ENCODE measurements around the gene ALOX5AP. TPM values are rescaled to one million over a fixed set of nuclear protein-coding genes. Genes with fewer than 3 reads are reported as not detected.
"Not testable (repeated sequence)": the region's sequence is repeated elsewhere in the genome, so short reads cannot be mapped to it uniquely, and the experiment has no call there.

ALOX5AP gene
- total and polyA plus RNA-seq, 12 donors: 2.8 to 122 (median 39.8) TPM

DNA sequence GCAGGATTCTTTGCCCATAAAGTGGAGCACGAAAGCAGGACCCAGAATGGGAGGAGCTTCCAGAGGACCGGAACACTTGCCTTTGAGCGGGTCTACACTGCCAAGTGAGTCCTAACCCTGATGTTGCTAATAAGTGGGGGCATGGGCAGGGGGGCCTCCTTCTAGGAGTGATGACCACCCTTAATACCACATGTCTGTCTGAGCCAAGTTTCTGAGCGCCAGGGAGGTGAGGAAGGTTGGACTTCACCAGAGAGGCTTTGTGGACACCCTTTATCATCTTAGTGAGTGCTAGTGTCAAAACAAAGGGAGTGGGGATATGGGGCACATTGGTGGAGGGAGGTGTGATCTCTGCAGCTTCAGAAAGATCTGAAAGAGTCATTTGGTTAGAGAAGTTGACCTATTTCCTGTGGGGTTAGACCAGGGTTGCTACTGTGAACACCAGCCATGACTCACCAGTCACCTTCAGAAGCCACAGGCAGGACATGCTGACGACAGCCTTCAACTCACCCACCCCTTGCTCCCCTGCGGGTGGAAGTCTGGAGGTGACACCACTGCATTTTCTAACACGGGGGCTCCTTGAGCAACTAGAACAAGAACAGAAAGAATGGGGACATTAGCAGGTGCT, 8.8 kb downstream of the ALOX5AP start:
- 42 to 55% (median 53%) methylated on average over 6 to 7 of the region's 7 CpGs for WGBS, 4 donors
- H3K27ac ChIP-seq: peak overlapping the region in 4 of 5 donors; percentile 42 to 87 (median 58)
- intact Hi-C loops (cut with DNase I): no loop called here
- peak; percentile 55 to 80 (median 70) for DNase-seq
- H3K4me3 ChIP-seq: no peak overlapping the region
- no peaks in the 10 kb centered on the region for H3K27me3 ChIP-seq
- peaks cover 18 to 50% of the 10 kb centered on the region in 2 donors for H3K4me1 ChIP-seq (replicated peaks in 1 of 2)
- no peaks in the 10 kb centered on the region for H3K9me3 ChIP-seq (replicated peaks in 1 of 3)
- no peak for TF ChIP-seq POLR2A (IDR thresholded peaks at IDR 0.05)
- TF ChIP-seq, protein P1, sequence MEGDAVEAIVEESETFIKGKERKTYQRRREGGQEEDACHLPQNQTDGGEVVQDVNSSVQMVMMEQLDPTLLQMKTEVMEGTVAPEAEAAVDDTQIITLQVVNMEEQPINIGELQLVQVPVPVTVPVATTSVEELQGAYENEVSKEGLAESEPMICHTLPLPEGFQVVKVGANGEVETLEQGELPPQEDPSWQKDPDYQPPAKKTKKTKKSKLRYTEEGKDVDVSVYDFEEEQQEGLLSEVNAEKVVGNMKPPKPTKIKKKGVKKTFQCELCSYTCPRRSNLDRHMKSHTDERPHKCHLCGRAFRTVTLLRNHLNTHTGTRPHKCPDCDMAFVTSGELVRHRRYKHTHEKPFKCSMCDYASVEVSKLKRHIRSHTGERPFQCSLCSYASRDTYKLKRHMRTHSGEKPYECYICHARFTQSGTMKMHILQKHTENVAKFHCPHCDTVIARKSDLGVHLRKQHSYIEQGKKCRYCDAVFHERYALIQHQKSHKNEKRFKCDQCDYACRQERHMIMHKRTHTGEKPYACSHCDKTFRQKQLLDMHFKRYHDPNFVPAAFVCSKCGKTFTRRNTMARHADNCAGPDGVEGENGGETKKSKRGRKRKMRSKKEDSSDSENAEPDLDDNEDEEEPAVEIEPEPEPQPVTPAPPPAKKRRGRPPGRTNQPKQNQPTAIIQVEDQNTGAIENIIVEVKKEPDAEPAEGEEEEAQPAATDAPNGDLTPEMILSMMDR (IDR thresholded peaks at IDR 0.05): peak in 1 of 6 experiments; percentile 3
- no peaks in the 10 kb centered on the region for H3K36me3 ChIP-seq (replicated peaks in 1 of 2)

DNA sequence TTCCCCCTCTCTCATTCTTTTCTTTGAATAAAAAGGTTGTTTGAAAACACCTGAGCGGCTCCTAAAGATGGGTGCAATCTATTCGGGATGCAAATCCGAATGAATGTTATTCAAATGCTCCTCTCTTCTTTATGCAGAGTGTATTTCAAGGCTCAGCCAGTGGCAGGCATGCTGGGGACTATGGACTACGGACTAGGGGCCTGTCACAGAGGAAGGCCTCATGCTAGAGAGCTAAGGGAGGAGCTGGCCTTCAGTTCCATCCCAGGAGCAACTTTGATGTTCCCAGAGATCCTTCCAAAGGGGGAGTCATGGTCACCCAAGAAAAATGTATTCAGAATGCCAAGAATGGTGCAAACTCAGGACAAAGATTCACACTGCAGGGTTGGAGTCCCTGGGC, 9.3 kb downstream of the ALOX5AP start:
- TF ChIP-seq, protein P1 (IDR thresholded peaks at IDR 0.05): no peak
- no peak for TF ChIP-seq POLR2A (IDR thresholded peaks at IDR 0.05)
- Histone ChIP-seq H3K4me3 (no peak overlapping the region), H3K4me1 (replicated peaks in 1 of 2) (peaks cover 18 to 45% of the 10 kb centered on the region in 2 donors), H3K27me3 (no peaks in the 10 kb centered on the region), H3K36me3 (replicated peaks in 1 of 2) (no peaks in the 10 kb centered on the region), H3K27ac (peak overlapping the region in 1 of 5 donors; percentile 87), H3K9me3 (replicated peaks in 1 of 3) (no peaks in the 10 kb centered on the region)
- intact Hi-C loops (cut with DNase I): no loop called here
- WGBS, 4 donors: 76 to 85% (median 81%) methylated on average over 4 of the region's 4 CpGs
- no peak for DNase-seq

DNA sequence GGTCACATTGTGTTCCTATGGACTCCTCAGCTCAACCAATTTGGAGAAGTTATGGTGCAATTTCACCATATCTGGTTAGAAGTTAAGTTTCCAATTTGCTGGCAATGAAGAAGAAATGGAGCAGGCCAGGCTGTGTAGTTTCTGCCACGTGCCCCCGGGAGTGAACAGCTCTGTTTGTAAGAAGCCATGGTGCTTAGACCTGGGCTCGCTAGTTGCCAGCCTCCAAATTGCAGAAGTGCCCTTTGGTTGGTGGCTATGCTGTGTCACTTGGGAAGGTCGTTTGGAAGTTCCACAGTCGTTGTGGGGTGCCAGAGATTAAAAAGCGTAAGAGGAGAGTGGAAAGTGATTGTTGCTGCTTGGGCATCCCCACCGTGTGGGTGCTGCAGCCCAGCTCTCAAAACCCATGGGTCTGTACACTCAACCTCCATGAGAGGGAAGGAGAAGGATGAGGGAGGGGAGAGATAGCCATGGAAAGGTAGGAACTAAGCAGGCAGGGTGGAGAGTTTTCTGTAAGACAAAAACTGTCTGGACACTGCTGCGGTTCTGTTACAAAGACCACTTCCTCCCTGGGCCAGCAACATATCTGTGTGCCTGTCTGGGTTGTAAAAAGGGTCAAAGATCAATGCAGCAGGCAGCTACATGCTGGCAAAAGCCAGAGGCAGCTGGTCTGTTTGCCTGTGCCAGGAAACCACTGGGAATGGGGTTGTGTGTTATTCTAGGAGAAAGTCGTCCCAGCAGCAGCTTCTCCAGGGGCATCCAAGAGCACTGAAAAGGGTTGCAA, 10.8 kb downstream of the ALOX5AP start:
- intact Hi-C loops (cut with DNase I): no loop called here
- H3K9me3 ChIP-seq (replicated peaks in 1 of 3): no peaks in the 10 kb centered on the region
- no peak overlapping the region for H3K4me3 ChIP-seq
- WGBS, 4 donors: 55 to 66% (median 59%) methylated on average over 8 to 9 of the region's 9 CpGs
- no peak for TF ChIP-seq POLR2A (IDR thresholded peaks at IDR 0.05)
- TF ChIP-seq, protein P1 (IDR thresholded peaks at IDR 0.05): no peak
- H3K36me3 ChIP-seq (replicated peaks in 1 of 2): no peaks in the 10 kb centered on the region
- peak in 1 of 7 donors; percentile 53 for DNase-seq
- H3K27me3 ChIP-seq: no peaks in the 10 kb centered on the region
- H3K27ac ChIP-seq: no peak overlapping the region
- peaks cover 18 to 33% of the 10 kb centered on the region in 2 donors for H3K4me1 ChIP-seq (replicated peaks in 1 of 2)

DNA sequence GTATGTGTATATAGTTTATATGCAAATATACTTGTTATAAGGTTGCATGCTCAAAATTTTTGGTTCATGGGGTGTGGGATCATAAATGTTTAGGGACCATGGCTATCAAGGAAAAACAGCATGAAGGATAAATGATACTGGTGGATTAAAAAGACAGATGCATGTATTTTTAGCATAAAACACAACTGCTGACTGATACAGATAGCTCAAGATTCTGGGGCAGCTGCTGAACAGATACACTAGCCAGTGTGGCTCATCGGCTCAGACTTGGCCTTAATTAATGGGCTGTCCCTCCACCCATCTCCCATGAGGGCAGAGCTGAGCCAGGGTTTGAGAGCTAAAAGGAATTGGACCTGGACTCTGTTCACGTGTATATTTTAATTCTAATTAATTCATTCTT, 11.4 kb downstream of the ALOX5AP start:
- Histone ChIP-seq H3K27ac (no peak overlapping the region), H3K9me3 (replicated peaks in 1 of 3) (no peaks in the 10 kb centered on the region), H3K4me1 (replicated peaks in 1 of 2) (peaks cover 18 to 34% of the 10 kb centered on the region in 2 donors), H3K4me3 (no peak overlapping the region), H3K36me3 (replicated peaks in 1 of 2) (no peaks in the 10 kb centered on the region), H3K27me3 (no peaks in the 10 kb centered on the region)
- no peak for DNase-seq
- intact Hi-C loops (cut with DNase I): no loop called here
- TF ChIP-seq, protein P1 (IDR thresholded peaks at IDR 0.05): no peak
- no peak for TF ChIP-seq POLR2A (IDR thresholded peaks at IDR 0.05)
- 46 to 82% (median 55%) methylated on average over 1 to 2 of the region's 2 CpGs for WGBS, 4 donors

DNA sequence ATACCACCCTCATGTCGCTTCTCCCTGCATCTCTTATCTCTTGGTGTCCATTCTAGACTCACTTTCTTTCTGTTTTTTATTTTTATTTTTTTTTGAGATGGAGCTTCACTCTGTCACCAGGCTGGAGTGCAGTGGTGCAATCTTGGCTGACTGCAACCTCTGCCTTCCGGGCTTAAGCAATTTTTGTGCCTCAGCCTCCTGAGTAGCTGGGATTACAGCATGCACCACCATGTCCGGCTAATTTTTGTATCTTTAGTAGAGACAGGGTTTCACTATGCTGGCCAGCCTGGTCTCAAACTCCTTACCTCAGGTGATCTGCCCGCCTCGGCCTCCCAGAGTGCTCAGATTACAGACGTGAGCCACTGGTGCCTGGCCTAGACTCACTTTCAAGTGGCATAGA, 12.5 kb downstream of the ALOX5AP start:
- DNase-seq; H3K36me3 ChIP-seq (replicated peaks in 1 of 2); H3K27ac ChIP-seq; H3K9me3 ChIP-seq (replicated peaks in 1 of 3); H3K27me3 ChIP-seq; H3K4me3 ChIP-seq; intact Hi-C loops (cut with DNase I): not testable (repeated sequence)
- peaks cover 21 to 42% of the 10 kb centered on the region in 2 donors for H3K4me1 ChIP-seq (replicated peaks in 1 of 2)
- WGBS, 4 donors: 88 to 93% (median 91%) methylated on average over 6 of the region's 6 CpGs
